K562 (cell line): ENCODE results near the gene CREG1. TPM values are rescaled to one million over a fixed set of nuclear protein-coding genes. Genes with fewer than 3 reads are reported as not detected.

Experiments used
- ATF4 ChIP-seq: fragments of 450-650 bp; formaldehyde crosslinking; IDR thresholded peaks from 2 replicates; pipeline ENCODE4 v1.4.0; 2022; ENCODE audit warnings: mild to moderate bottlenecking, moderate library complexity
- HES1 ChIP-seq: fragments of 450-650 bp; IDR thresholded peaks from 2 replicates; pipeline ENCODE4 v1.6.1; 2016; ENCODE audit warnings: low read depth, mild to moderate bottlenecking, moderate library complexity
- MAFF ChIP-seq: IDR thresholded peaks from 2 replicates; pipeline ENCODE4 v1.6.1; 2012; ENCODE audit warnings: low read length, improper control_type of control experiment
- MCM3 ChIP-seq: fragments of 450-650 bp; IDR thresholded peaks from 2 replicates; pipeline ENCODE4 v1.6.1; 2016
- MLLT1 ChIP-seq, 2 experiments: fragments of 450-650 bp; IDR thresholded peaks; 2 replicates each; pipeline ENCODE4 v1.6.1; 2016
- SFPQ ChIP-seq: fragments of 200-400 bp; formaldehyde crosslinking; IDR thresholded peaks from 2 replicates; pipeline ENCODE4 v1.6.1; 2017; ENCODE audit warnings: mild to moderate bottlenecking, low read depth, low read length, moderate library complexity
- SMARCC2 ChIP-seq: fragments of 450-650 bp; IDR thresholded peaks from 2 replicates; pipeline ENCODE4 v1.6.1; 2017; ENCODE audit warnings: antibody characterized with exemption, moderate library complexity, mild to moderate bottlenecking, low read depth
- ZHX1 ChIP-seq: fragments of 150-350 bp; conservative IDR thresholded peaks from 2 replicates; pipeline ENCODE4 v1.6.1; 2014; ENCODE audit warnings: low read length
- ZNF282 ChIP-seq: sonication (generic); formaldehyde crosslinking; IDR thresholded peaks from 2 replicates; pipeline ENCODE4 v1.8.1; 2023; ENCODE audit warnings: missing genetic modification reagents
- polyA plus RNA-seq, 8 experiments: library from polyadenylated mRNA; depleted of rRNA in 4 of 8; stranded (reverse) in 5 of 8; unstranded in 3 of 8; fragments of >200 nt; fragmentation: Nextera tagmentation in 2 of 8; fragmentation: Illumina TruSeq in 1 of 8; extraction: Ambion mirVana in 2 of 8; extraction: Trizol in 1 of 8; gene quantifications; 2 replicates each; pipeline versions ENCODE4 v1.2.1 to v1.2.3, GENCODE V29; 2011 to 2014; ENCODE audit warnings: inconsistent platforms in 1 of 8, missing spikeins in 1 of 8
- total RNA-seq, 7 experiments: library from RNA; depleted of rRNA in 6 of 7; stranded (reverse); fragments of >200 nt in 6 of 7; fragmentation: Illumina TruSeq in 2 of 7; extraction: Trizol in 2 of 7; gene quantifications; 2 replicates each; pipeline versions ENCODE4 v1.2.1 to v1.2.3, GENCODE V29; 2011 to 2021; ENCODE audit warnings: low replicate concordance in 1 of 7
- TF ChIP-seq, protein P1 (sequence below): sonication (generic); formaldehyde crosslinking; IDR thresholded peaks from 2 replicates; pipeline ENCODE4 v1.8.0; 2022; ENCODE audit warnings: missing genetic modification reagents, mild to moderate bottlenecking, borderline replicate concordance
- TF ChIP-seq, protein P2 (sequence below): sonication (generic); formaldehyde crosslinking; IDR thresholded peaks from 2 replicates; pipeline ENCODE4 v1.8.1; 2023; ENCODE audit warnings: mild to moderate bottlenecking, missing genetic modification reagents
- TF ChIP-seq, protein P3 (sequence below): fragments of 200-800 bp; sonication (Bioruptor generic); IDR thresholded peaks from 2 replicates; pipeline ENCODE4 v1.6.1; 2017; ENCODE audit warnings: missing genetic modification characterization, missing compliant biosample characterization

The CREG1 gene
- total and polyA plus RNA-seq, 9 of the 15 experiments (the other 6 are each of a cell fraction or from before 2014, with no cell fraction given): 45.7 to 272 (median 161) TPM

GRCh38 chr1:167517535-167518330 is 35.8 kb downstream of the CREG1 start (continued):
- TF ChIP-seq HES1: no peak
- TF ChIP-seq MLLT1 (IDR thresholded peaks at IDR 0.05): no peak
- TF ChIP-seq MCM3: no peak
- no peak for TF ChIP-seq SFPQ
- TF ChIP-seq ZHX1: no peak
- TF ChIP-seq, protein P1, sequence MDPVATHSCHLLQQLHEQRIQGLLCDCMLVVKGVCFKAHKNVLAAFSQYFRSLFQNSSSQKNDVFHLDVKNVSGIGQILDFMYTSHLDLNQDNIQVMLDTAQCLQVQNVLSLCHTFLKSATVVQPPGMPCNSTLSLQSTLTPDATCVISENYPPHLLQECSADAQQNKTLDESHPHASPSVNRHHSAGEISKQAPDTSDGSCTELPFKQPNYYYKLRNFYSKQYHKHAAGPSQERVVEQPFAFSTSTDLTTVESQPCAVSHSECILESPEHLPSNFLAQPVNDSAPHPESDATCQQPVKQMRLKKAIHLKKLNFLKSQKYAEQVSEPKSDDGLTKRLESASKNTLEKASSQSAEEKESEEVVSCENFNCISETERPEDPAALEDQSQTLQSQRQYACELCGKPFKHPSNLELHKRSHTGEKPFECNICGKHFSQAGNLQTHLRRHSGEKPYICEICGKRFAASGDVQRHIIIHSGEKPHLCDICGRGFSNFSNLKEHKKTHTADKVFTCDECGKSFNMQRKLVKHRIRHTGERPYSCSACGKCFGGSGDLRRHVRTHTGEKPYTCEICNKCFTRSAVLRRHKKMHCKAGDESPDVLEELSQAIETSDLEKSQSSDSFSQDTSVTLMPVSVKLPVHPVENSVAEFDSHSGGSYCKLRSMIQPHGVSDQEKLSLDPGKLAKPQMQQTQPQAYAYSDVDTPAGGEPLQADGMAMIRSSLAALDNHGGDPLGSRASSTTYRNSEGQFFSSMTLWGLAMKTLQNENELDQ (CRISPR knock-in tag): no peak
- TF ChIP-seq ZNF282 (CRISPR knock-in tag): no peak
- no peak for TF ChIP-seq SMARCC2
- TF ChIP-seq, protein P2, sequence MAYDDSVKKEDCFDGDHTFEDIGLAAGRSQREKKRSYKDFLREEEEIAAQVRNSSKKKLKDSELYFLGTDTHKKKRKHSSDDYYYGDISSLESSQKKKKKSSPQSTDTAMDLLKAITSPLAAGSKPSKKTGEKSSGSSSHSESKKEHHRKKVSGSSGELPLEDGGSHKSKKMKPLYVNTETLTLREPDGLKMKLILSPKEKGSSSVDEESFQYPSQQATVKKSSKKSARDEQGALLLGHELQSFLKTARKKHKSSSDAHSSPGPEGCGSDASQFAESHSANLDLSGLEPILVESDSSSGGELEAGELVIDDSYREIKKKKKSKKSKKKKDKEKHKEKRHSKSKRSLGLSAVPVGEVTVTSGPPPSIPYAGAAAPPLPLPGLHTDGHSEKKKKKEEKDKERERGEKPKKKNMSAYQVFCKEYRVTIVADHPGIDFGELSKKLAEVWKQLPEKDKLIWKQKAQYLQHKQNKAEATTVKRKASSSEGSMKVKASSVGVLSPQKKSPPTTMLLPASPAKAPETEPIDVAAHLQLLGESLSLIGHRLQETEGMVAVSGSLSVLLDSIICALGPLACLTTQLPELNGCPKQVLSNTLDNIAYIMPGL (CRISPR knock-in tag): no peak
- no peak for TF ChIP-seq MAFF
- TF ChIP-seq, protein P3, sequence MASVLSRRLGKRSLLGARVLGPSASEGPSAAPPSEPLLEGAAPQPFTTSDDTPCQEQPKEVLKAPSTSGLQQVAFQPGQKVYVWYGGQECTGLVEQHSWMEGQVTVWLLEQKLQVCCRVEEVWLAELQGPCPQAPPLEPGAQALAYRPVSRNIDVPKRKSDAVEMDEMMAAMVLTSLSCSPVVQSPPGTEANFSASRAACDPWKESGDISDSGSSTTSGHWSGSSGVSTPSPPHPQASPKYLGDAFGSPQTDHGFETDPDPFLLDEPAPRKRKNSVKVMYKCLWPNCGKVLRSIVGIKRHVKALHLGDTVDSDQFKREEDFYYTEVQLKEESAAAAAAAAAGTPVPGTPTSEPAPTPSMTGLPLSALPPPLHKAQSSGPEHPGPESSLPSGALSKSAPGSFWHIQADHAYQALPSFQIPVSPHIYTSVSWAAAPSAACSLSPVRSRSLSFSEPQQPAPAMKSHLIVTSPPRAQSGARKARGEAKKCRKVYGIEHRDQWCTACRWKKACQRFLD (CRISPR knock-in tag): 0 out of 2 replicates have a peak, but pooled peaks have one; percentile 28
- no peak for TF ChIP-seq ATF4 (CRISPR knock-in tag)
